ENCODE measurements around the gene AGAP6.
"Not testable (repeated sequence)": the region's sequence is repeated elsewhere in the genome, so short reads cannot be mapped to it uniquely, and the experiment has no call there.

AGAP6 gene

GRCh38 chr10:49988376-49988775 is at the start of gene AGAP6:
Gene AGAP6 (plus strand): TSS chr10:49988406. CDS start chr10:49988716, 310 bp downstream.
- DNase-seq: not testable (repeated sequence)

DNA sequence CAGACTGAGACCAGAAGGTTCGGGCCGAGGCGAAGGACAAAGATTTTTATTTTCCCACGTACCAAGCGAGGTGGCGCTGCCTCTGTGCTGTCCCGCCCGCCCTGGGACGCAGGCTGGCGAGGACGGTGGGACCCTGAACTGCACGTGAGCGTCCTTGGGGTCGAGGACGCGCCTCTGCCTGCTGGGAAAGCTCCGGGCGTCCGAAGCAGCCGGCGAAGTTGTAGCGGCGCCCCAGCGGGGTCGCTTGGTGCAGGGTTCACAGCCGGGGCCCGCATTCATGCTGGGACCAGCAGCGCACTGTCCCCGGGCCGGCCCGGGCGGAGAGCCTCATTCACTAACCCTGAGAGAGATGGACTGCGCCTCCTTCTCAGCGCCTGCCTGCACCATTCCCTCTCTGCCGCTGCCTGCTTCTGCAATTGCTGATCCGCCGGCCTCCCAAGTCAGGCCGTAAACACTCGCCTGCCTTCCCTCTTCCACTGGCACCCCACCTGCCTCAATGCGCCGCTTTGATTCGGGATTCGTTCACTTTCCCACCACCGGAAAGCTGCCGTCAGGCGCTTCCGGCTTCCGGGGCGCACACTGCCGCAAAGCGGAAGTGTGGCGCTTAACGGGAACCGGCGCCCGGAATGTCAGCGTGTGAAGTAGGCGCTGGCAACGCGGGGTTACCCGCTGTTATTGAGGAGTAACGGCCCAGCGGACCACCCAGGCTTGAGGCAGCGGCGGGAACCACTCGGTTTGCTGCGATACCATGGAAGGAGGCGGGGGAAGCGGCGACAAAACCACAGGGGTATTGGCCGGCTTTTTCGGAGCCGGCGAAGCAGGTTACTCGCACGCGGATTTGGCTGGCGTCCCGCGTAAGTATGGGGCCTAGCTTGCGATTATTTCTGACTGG is 46.5 kb upstream of the AGAP6 start, which contains the start of the genes PARG and TIMM23B:
Gene PARG (minus strand): TSS at position 581 of the 892 bp plus-strand sequence. CDS start 302 bp downstream, at position 279.
Gene TIMM23B (plus strand): TSS at position 607 of the 892 bp plus-strand sequence. CDS start 142 bp downstream, at position 749.
- DNase-seq: peak; percentile 87

GRCh38 chr10:49942339-49942705 is 45.9 kb upstream of the AGAP6 start:
- not testable (repeated sequence) for DNase-seq

GRCh38 chr10:49943607-49944006 is 44.6 kb upstream of the AGAP6 start:
- not testable (repeated sequence) for DNase-seq

- not testable (repeated sequence) for DNase-seq
These were observed 40.1 kb upstream of the AGAP6 start for GRCh38 chr10:49948142-49948541.

- not testable (repeated sequence) for DNase-seq
These were observed 39.5 kb upstream of the AGAP6 start for GRCh38 chr10:49948737-49949136.

GRCh38 chr10:49952006-49952405 is 36.2 kb upstream of the AGAP6 start:
- DNase-seq: not testable (repeated sequence)

DNA sequence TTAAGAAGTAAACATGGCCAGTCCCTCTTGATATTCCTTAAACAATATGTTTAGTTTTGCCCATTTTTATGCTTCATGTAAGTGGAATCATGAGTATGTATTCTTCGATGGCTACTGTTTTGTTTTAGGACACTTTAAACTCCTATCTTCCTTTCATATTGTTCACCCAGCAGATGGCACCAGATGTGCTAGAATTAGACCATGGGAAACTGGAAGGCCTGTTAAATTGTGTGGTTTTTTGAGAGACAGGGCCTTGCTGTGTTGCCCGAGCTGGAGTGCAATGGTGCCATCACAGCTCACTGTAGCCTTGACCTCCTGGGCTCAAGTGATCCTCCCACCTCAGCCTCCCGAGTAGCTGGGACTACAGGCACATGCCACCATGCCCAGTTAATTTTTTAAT is 35.1 kb upstream of the AGAP6 start:
- DNase-seq: not testable (repeated sequence)

- not testable (repeated sequence) for DNase-seq
These were observed 17.8 kb upstream of the AGAP6 start for GRCh38 chr10:49970331-49970857.

GRCh38 chr10:49971466-49971865 is 16.7 kb upstream of the AGAP6 start:
- not testable (repeated sequence) for DNase-seq

GRCh38 chr10:49972094-49972493 is 16.1 kb upstream of the AGAP6 start:
- DNase-seq: not testable (repeated sequence)

DNA sequence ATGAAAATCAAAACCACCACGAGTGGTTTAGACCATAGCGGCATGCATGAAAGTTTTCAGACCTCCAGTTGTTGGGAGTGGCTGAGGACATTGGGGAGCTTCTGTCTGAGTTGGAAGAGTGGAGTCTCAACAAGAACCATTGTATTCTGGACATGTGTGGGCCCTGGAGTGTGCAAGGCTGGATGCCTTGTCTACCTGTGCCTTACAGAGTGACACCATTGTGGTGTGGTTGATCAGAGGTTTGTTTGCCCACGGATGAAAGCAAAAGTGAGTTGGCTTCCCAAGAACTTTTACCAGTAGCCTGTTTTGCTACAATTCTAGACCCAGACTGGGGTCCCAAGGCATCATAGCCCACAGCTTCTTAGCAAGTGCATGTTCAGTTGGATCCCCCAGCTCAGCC is 10.4 kb upstream of the AGAP6 start:
- not testable (repeated sequence) for DNase-seq

DNA sequence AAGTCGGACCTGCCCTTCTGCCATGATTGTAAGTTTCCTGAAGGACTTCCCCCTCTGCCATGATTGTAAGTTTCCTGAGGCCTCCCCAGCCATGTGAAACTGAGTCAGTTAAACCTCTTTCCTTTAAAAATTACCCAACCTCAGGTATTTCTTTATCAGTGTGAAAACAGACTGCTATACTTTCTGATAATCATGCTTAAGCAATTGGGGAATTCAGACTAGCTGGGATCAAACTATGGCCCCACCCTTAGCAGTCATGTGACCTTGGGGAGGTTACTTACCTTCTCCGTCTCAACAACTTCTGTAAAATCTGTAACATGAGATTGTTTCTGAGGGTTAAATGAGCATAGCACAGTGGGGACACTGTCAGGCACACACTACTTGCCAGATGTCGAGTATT is 999 bp upstream of the AGAP6 start:
- not testable (repeated sequence) for DNase-seq

DNA sequence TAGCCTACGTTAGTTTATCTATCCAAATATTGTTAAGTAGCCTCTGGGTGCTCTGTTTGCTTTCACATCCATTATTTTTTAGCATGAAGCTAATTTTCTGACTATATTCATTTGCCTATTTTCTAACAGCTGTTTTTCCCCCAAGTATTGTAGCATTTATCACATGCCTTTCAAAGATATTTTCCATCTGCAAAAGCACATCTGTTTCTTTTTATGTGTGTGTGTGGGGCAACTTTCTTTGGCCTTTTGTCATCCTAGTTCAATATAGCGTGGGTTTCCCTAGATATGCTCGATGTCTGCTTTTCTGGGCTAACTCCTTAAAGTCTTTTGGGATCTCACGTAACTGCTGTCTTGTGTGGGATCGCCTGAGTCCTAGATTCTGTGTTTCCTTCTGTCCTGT is 7.1 kb downstream of the AGAP6 start:
- not testable (repeated sequence) for DNase-seq

DNA sequence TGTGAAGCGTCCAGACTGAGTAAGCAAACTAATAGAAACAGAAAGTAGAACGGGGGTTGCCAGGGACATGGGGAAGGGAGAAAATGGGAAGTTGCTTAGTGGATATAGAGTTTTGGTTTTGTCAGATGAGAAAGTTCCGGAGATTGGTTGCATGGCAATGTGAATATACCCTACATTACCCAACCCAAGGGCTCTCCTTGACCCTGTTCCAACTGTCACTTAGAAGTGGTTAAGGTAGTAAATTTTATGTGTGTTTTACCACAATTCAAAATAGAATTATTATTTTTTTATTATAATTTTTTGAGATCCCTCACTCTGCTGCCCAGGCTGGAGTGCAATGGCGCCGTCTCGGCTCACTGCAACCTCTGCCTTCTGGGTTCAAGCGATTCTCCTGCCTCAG is 25.8 kb downstream of the AGAP6 start:
- not testable (repeated sequence) for DNase-seq

DNA sequence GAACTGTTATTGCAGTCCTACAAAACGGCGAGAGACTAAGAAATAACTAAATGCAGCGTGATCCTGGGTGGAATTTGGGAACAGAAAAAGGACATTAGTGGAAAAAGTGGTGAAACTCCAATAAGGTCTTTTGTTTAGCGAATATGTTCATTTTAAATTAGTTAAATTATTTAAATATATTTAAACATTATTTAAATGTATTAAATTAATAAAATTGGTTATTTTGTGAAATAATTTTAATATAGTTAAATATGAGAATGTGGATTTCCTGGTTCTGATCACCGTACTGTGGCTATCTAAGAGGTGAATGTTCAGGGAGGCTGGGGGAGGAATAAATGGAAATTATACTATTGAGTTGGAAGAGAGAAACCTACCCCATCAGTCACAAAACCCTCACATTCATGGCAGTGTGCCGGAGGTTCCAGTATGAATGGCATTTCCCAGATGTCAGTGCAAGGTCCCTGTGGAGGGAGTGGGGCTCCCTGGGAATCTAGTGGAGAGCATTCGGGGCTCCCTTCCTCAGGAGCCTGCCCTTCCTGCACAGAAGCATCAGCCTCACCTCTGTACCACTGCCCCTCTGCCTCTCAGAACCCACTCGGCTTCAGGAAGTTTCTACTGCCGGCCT is 27.5 kb downstream of the AGAP6 start:
- not testable (repeated sequence) for DNase-seq

DNA sequence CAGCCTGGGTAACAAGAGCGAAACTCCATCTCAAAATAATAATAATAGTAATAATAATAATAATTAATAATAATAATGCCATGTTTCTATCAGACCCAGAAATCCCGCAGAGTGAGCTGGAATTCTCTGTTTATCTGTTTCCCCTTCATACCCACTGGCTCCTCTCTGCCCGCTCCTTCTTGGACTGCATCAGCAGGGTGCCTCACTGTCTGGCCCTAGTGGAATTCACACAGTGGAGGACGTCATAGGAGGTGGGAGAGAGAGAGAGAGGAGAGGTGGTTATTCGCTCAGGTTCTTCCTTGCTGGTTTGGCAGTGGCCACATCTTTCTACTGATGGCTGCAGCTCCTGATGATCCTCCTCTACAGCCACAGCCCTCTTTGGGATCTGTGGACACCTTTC is 28.7 kb downstream of the AGAP6 start:
- DNase-seq: peak; percentile 17

DNA sequence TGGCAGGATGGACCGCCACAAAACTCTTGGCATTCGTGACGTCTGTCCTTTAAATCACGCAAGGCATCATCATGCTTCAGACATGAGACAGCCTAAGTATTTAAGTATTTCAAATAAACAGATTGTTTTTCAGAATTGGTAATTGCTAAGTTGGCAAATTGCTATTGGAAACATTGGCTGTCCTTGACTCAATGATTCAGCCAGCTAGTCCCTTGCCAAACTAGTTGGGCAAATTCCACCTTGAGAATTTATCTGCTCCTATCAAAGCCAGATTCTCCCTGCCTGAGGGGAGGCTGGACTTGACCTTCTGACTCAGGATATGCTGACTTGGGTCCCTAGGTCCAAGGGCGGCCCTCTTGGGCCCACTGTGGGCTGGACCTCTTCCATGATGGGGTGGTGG is 29.4 kb downstream of the AGAP6 start:
- not testable (repeated sequence) for DNase-seq

DNA sequence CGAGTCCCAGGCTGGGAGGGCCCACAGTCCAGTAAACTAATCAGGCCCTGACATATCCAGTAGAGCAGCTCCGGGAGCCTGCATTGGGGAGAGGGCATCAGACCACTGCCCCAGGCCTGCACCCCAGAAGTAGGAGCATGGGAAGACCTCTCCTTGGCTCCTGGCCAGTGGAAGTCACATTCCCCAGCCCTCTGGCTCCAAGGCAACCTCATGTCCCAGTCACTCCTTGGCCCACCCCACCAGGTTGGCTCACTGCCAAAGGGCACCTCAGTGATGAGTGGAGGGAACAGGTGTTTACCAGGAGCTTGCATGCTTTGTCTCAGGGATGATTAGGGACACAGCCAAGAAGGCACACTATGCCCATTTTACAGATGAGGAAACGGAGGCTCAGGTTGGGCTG is 31.1 kb downstream of the AGAP6 start:
- not testable (repeated sequence) for DNase-seq

GRCh38 chr10:50020451-50021024 is 32.3 kb downstream of the AGAP6 start:
- not testable (repeated sequence) for DNase-seq

DNA sequence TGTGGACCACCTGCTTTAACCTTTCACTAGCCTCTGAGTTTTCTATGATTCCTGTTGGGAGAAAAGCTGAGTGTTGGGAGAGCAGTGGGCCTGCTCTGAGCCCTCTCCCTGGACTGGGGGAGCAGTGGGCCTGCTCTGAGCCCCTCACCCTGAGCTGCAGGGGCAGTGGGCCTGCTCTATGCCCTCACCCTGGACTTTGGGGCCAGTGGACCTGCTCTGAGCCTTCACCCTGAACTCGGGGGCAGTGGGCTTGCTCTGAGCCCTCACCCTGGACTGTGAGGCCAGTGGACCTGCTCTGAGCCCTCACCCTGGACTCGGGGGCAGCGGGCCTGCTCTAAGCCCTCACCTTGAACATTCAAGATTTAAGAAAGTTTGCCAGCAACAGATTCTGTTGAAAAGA is 33.4 kb downstream of the AGAP6 start:
- no peak for DNase-seq

GRCh38 chr10:50024716-50025383 is 36.6 kb downstream of the AGAP6 start:
- DNase-seq: not testable (repeated sequence)

DNA sequence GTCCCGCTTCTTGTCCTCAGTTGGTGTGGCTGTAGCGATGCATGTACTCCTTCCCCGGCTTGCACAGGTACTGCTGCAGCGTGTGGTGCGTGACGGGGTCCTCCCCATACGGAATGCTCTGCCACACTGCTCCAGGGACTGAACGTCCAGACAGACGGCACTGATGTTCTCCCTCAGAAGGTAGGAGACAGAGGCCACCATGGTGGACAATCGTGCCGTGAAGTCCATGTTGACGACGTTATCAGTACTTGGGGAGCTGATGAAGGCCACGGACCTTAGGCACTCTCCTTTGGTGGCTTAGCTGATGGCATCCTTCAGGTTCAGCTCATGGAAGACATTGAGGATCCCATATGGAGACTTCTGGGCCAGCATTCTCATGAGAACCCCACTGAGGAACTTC is 37.4 kb downstream of the AGAP6 start:
- DNase-seq: no peak
